ENCODE results near the gene ADAMTSL1.

- TF ChIP-seq, protein P1, sequence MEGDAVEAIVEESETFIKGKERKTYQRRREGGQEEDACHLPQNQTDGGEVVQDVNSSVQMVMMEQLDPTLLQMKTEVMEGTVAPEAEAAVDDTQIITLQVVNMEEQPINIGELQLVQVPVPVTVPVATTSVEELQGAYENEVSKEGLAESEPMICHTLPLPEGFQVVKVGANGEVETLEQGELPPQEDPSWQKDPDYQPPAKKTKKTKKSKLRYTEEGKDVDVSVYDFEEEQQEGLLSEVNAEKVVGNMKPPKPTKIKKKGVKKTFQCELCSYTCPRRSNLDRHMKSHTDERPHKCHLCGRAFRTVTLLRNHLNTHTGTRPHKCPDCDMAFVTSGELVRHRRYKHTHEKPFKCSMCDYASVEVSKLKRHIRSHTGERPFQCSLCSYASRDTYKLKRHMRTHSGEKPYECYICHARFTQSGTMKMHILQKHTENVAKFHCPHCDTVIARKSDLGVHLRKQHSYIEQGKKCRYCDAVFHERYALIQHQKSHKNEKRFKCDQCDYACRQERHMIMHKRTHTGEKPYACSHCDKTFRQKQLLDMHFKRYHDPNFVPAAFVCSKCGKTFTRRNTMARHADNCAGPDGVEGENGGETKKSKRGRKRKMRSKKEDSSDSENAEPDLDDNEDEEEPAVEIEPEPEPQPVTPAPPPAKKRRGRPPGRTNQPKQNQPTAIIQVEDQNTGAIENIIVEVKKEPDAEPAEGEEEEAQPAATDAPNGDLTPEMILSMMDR (conservative IDR thresholded peaks at IDR 0.05; ENCODE audit: low read length), result peak; percentile 98
- TF ChIP-seq EZH2phosphoT487 (IDR thresholded peaks at IDR 0.05; ENCODE audit: borderline replicate concordance, low read depth, low read length), result no peak
Measured at GRCh38 chr9:18442629-18443491, 31.1 kb upstream of the ADAMTSL1 start.
